Upper lobe of right lung (tissue), 1 donor: Measurements from ENCODE around the gene FILIP1. TPM values are rescaled to one million over a fixed set of nuclear protein-coding genes. Genes with fewer than 3 reads are reported as not detected.

Experiments
- ATAC-seq: fragments of 200-7000 bp; cut with Tn5 transposase; one replicate; pipeline ENCODE4 v1.9.1; 2020; ENCODE audit warnings: mild to moderate bottlenecking, moderate library complexity
- DNase-seq: peaks from one replicate; pipeline ENCODE4 v3.0.0-alpha.2; 2020
- H3K27ac ChIP-seq: fragments of 200-600 bp; one replicate; pipeline ENCODE4 v1.8.0; 2022
- H3K27me3 ChIP-seq: fragments of 200-600 bp; one replicate; pipeline ENCODE4 v1.8.0; 2022; ENCODE audit warnings: mild to moderate bottlenecking
- H3K36me3 ChIP-seq: fragments of 200-600 bp; one replicate; pipeline ENCODE4 v1.8.0; 2022
- H3K4me1 ChIP-seq: fragments of 200-600 bp; one replicate; pipeline ENCODE4 v1.8.0; 2022
- H3K4me3 ChIP-seq: fragments of 200-600 bp; one replicate; pipeline ENCODE4 v1.8.0; 2022; ENCODE audit warnings: mild to moderate bottlenecking
- H3K9me3 ChIP-seq: fragments of 200-600 bp; one replicate; pipeline ENCODE4 v1.8.0; 2022
- intact Hi-C: fragments of 100-400 bp; cut with DNase I; formaldehyde crosslinking; loops from one replicate; pipeline ENCODE4 v1.11.0; 2022
- microRNA-seq: library from miRNA; unstranded; fragments of <30 nt; microRNA quantifications from one replicate; pipeline ENCODE4 v1.2.0, GENCODE V29; 2020; ENCODE audit warnings: borderline microRNAs expressed
- total RNA-seq: library from RNA; stranded (reverse); fragmentation: NEBNext Ultra II Directional; extraction: Animal tissue kit (Norgen Biotek cat#: 25700); gene quantifications from one replicate; pipeline ENCODE4 v1.2.1, GENCODE V29; 2021
- TF ChIP-seq, protein P1 (sequence below): fragments of 200-600 bp; IDR thresholded peaks from one replicate; pipeline ENCODE4 v1.8.0; 2022; ENCODE audit warnings: antibody characterized with exemption
- donor health status: DM: no; HTN: yes; CAD: no; lungs with severe emphysema.

Gene FILIP1
- total RNA-seq, 1 donor from 2014 or later, result 21.6 TPM

DNA sequence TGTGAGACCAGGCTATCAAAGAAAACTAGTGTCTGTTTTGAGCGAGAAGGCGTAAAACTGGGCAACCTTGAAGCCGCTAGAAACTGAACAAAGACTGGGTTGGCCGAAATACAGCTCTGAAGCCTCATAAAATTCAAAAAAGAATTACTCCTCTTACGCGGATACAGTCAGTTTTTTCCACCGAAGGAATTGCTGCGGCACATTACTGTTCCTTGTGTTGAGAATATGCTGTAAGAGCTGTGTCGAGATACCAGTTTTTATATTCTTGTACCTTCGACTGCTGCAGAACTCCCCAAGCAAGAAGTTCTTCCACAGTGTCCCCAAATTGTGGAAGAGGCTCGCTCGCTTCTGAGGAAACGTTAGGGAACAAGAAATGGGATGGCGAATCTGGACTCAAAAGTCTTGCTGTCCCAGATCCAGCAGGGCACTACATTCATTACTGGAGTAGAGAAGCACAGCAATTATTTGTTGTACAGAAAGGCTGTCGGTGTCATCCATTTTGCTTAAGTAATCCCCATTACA, 249.5 kb downstream of the FILIP1 start:
- Histone ChIP-seq H3K4me1 (peaks cover 13% of the 10 kb centered on the region), H3K27ac (peak overlapping the region; percentile 85), H3K4me3 (peak overlapping the region; percentile 64), H3K36me3 (peaks cover 22% of the 10 kb centered on the region), H3K27me3 (no peaks in the 10 kb centered on the region), H3K9me3 (no peaks in the 10 kb centered on the region)
- TF ChIP-seq, protein P1, sequence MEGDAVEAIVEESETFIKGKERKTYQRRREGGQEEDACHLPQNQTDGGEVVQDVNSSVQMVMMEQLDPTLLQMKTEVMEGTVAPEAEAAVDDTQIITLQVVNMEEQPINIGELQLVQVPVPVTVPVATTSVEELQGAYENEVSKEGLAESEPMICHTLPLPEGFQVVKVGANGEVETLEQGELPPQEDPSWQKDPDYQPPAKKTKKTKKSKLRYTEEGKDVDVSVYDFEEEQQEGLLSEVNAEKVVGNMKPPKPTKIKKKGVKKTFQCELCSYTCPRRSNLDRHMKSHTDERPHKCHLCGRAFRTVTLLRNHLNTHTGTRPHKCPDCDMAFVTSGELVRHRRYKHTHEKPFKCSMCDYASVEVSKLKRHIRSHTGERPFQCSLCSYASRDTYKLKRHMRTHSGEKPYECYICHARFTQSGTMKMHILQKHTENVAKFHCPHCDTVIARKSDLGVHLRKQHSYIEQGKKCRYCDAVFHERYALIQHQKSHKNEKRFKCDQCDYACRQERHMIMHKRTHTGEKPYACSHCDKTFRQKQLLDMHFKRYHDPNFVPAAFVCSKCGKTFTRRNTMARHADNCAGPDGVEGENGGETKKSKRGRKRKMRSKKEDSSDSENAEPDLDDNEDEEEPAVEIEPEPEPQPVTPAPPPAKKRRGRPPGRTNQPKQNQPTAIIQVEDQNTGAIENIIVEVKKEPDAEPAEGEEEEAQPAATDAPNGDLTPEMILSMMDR, result no peak
- no peak for ATAC-seq
- intact Hi-C loops, result no loop called here
- no peak for DNase-seq

DNA sequence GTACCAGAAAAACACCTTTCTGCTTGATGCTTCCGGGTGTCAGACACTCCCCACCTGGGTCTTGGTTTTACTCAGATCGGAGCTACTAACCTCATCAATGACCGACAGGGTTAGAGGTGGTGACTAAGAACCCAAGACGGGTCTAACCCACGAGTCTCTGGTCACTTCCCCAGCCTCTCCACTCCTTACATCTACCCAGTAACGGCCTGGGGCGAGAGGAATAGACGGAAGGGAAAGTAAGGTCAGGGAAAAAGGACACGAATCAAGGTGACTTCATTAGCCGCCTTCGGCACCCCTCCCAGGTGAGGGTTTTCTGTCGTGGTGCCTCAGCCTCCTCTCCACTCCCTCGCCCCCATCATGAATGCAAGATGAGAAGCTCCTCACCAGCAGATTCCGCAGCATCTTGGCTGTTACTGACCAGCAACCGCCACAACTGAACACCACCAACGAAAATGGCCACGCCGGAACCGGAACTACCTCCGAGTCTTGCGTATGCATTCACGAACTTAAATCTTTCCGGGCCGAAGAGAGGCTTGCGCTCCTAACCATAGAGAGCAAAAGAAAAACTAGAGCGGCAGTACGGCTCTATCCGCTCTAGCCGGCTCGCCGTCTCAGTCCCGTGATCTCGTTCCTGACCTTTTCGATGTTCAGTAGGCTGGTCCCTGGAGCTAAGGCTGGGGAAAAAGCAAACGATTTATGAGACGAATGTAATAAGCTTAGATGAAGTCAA, 250.1 kb downstream of the FILIP1 start, which contains the start of gene COX7A2:
COX7A2 (minus strand) TSS at position 469 of the 730 bp plus-strand sequence; CDS start at position 402, 67 bp downstream.
- DNase-seq, result peak; percentile 91

More for the DNA sequence above, 250.1 kb downstream of the FILIP1 start, which contains the start of gene COX7A2:
- intact Hi-C loops, result no loop called here
- ATAC-seq, result peak; percentile 100
- peaks cover 13% of the 10 kb centered on the region for H3K4me1 ChIP-seq
- TF ChIP-seq, protein P1, result no peak
- H3K9me3 ChIP-seq, result no peaks in the 10 kb centered on the region
- peak within 1 kb of the TSS; percentile 85 for H3K27ac ChIP-seq
- peak within 1 kb of the TSS; percentile 64 for H3K4me3 ChIP-seq
- H3K27me3 ChIP-seq, result no peaks in the 10 kb centered on the region
- peaks cover 28% of the 10 kb centered on the region for H3K36me3 ChIP-seq

Small RNA genes within 50 kb of the gene (microRNA-seq; reads per million reads assigned to microRNA genes)
- gene MIR4463, result not detected

Other genes starting within 250 kb of the FILIP1 start
- gene COX7A2, start 250.0 kb downstream of the FILIP1 start, total RNA-seq, result 240 TPM
- gene TMEM30A, start 209.0 kb downstream of the FILIP1 start, total RNA-seq, result 183 TPM
- gene SENP6, start 108.1 kb upstream of the FILIP1 start, total RNA-seq, result 81.7 TPM